Stimulated activated CD4-positive, alpha-beta T cell treated with anti-CD3 and anti-CD28 coated beads, Interleukin-1b, Interleukin-23, amount 100 ng/mL, for 1 hour (primary cell): ENCODE data around the gene DAPK1.
A peak's percentile ranks its signal among the peaks of the same experiment; 100 is the strongest.

Experiments used
- DNase-seq, 2 donors: peaks; one replicate each; pipeline ENCODE4 v3.0.0-alpha.2; 2020; ENCODE audit warnings: low read depth in 2 of 2

Gene DAPK1

DNA sequence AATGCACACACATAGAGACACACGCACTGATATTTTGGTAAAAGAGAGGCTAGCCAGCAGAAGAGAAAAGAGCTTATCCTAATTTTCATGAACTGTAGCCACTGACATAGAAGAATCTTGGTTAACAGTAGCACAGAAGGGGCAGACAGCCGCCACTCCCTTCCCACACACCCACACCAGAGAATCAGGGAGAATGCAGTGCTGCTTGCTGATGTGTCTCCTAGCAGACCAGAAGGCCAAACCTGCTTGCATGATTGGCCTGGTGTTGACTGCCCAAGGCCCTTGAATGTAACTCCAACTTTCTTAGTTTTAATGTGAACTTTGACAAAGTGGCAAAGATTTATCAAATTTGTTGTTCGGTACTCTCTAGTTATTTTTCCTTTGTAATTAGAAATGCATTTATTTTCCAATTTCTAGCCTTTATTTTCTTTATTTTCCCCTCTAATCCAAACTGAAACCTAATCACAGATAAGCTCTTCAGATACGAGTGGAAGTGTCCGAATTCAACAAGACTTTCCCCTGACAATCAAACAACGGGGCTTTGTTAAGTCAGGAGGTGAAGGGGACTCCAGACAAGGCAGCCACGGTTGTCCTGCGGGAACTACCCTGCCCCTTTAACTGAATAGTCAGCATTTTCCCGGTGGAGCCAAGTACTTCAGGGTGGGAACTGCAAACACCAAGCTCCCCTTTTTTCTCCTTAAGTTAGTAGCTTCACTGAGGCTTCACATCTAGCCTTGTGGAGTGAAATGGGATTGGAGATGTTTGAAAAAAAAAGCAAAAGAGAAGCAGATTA, 146.3 kb downstream of the DAPK1 start:
- DNase-seq, result no peak

DNA sequence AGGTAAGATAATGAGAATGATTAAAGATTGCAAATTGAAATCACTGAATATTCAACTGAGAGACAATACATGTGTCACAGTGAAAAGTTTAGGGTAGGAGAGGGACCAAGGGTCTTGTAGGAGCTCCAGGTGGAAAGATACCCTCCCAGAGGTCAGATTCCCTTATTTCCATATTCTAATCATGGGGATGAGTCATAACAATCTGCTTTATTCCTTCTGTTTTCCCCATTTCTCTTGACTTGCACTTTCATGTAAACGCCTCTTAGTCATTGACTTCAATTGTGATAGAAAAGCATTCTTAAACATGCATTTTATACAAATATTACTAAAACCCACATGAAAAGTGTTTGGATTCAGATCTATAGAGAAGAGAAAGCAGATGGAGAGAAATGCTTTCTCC, 147.0 kb downstream of the DAPK1 start:
- DNase-seq, result no peak

- no peak for DNase-seq
These were observed 148.9 kb downstream of the DAPK1 start for GRCh38 chr9:87646546-87646945.

DNA sequence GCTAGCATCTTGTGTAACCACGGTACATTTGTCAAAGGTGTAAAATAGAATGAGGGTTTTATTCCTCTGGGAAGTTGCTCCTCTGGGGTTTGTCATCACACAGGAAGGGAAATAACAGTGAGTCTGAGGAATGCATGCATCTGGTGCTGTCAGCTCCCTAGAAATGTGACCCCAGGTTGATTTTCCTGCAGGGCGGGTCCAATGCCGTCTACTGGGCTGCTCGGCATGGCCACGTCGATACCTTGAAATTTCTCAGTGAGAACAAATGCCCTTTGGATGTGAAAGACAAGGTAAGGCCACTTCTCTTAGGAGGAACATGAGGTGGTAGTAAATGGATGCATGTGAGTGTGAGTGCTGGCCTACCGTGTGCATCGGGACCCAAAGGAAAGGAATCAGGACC, 149.4 kb downstream of the DAPK1 start:
- no peak for DNase-seq

GRCh38 chr9:87648606-87649005, 150.9 kb downstream of the DAPK1 start:
- DNase-seq, result no peak

- no peak for DNase-seq
These were observed 153.1 kb downstream of the DAPK1 start for GRCh38 chr9:87650611-87651295.

- DNase-seq, result no peak
These were observed 153.8 kb downstream of the DAPK1 start for GRCh38 chr9:87651431-87651830.

DNA sequence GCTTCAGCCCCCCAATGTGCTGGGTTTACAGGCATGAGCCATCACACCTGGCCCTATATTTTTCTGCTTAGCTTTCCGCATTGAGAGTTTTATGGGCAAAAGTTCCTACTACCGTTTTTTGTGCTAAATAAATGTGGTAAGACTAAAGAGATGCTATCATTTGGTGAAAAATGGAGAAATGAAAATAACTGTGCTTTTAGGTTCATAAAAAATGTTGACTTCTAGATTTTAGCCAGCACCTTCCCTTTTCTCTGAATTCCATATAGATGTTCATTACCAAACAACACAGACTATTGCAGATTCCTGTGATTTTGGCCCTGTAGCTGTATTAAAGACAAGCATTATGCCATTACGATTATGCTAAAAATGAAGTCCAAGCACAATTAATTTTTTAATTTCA, 156.3 kb downstream of the DAPK1 start:
- no peak for DNase-seq

DNA sequence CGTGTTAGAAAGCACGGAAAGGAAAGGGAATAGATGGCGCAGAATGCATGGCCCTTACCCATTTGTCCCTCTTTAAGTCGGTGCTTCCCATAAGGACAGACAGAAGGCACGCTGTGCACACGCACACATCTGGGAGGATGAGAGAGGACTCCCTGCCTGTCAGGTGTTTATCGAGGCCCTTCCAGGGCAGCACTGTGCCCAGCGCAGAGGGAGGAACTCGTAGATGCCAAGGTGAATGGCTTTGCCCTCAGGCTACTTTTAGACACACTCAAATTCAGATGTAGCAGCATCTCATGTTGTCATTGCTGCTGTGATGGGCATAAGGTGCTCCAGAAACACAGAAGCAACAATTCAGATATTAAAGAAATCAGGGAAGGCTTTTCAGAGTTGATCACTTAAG, 158.1 kb downstream of the DAPK1 start:
- no peak for DNase-seq

GRCh38 chr9:87656485-87656884, 158.8 kb downstream of the DAPK1 start:
- DNase-seq, result no peak

- no peak for DNase-seq
These were observed 159.5 kb downstream of the DAPK1 start for GRCh38 chr9:87657190-87657589.

DNA sequence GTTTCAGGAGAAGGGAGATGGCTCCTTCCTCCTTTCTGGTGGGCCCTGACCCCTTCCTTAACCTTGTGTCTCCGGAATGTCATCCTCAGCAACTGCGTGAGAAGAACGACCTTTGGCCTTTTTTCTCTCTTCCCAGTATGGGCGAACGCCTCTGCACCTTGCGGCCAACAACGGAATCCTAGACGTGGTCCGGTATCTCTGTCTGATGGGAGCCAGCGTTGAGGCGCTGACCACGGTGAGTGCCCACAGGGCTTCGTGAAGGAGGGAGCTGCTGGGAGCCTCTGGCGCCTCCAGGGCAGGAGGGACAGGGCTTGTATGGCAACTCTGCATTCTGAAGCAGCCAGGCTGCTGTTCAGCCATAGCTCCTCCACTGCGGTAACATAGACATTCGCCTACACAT, 160.2 kb downstream of the DAPK1 start:
- no peak for DNase-seq

DNA sequence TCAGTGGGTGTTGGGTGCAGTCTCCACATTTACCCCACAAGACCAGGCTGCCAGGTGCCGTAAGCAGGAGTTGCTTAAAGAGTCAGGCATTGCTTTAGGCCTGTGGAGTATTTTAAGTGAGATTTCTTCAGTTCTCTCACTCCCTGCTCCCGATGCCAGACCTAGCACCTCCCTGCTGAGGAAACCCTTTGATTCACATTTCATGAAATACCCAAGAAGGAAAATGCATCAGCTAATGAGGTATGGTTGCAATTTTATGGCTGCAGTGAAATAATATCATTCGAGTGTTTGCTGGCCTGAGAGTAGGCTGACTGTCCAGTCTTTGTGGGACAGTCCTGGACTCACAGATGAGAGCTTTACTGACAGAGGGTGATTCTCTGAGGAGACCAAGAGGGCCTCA, 160.8 kb downstream of the DAPK1 start:
- no peak for DNase-seq

GRCh38 chr9:87659534-87660419, 162.1 kb downstream of the DAPK1 start:
- DNase-seq, result no peak

DNA sequence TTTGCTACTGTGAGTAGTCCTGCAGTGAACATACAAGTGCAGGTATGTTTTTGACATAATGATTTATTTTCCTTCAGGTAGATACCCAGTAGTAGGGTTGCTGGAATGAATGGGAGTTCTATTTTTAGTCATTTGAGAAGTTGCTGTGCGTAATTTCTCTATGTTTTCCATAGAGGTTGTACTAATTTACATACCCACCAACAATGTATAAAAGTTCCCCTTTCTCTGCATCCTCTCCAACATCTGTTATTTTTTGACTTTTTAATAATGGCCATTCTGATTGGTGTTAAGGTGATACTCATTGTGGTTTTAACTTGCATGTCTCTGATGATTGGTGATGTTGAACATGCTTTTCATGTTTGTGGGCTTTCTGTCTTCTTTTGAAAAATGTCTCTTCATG, 163.6 kb downstream of the DAPK1 start:
- DNase-seq, result no peak

GRCh38 chr9:87662808-87663528, 165.3 kb downstream of the DAPK1 start:
- peak in 1 of 2 donors; percentile 45 for DNase-seq

DNA sequence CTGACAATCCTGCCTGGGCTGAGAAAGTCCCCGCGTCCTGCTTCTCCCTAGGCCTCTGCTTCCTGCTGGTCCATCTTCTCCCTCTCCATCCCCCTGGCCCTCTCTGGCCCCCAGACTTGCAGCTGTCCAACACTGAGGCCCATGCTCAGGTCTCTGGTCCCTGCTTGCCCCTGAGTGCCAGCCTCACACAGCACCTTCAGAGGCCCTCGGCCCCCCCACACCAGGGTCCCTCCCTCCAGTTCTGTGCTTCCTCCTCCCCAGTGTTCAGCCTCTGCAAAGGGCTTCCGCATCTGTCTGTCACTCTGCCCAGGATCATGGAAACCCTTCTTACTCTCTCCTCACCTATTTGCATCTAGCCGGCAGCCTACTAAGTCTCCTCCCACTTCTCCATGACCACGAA, 165.9 kb downstream of the DAPK1 start:
- DNase-seq, result no peak

GRCh38 chr9:87664153-87665060, 166.7 kb downstream of the DAPK1 start:
- no peak for DNase-seq

GRCh38 chr9:87665505-87665904, 167.8 kb downstream of the DAPK1 start:
- no peak for DNase-seq

- DNase-seq, result no peak
These were observed 169.6 kb downstream of the DAPK1 start for GRCh38 chr9:87667164-87667738.
